Esophagus muscularis mucosa (tissue), 4 donors: ENCODE data around the gene DOCK8. TPM values are rescaled to one million over a fixed set of nuclear protein-coding genes. Genes with fewer than 3 reads are reported as not detected.

Source experiments
- DNase-seq: peaks from one replicate; pipeline ENCODE4 v3.0.0-alpha.2; 2017; ENCODE audit errors: extremely low spot score
- H3K27ac ChIP-seq, 4 donors: fragments of 200-600 bp; sonication (generic); replicated peaks in 1 of 4; 1 replicate in 3 of 4; 2 replicates in 1 of 4; pipeline ENCODE4 v1.5.1; 2016 to 2019; ENCODE audit warnings: mild to moderate bottlenecking in 1 of 4
- H3K27me3 ChIP-seq, 4 donors: fragments of 200-600 bp; sonication (generic); one replicate each; pipeline versions ENCODE4 v1.5.1 to v1.6.0; 2016 to 2019
- H3K36me3 ChIP-seq, 4 donors: fragments of 200-600 bp; sonication (generic); one replicate each; pipeline ENCODE4 v1.5.1; 2016 to 2019
- H3K4me1 ChIP-seq, 4 donors: fragments of 200-600 bp; sonication (generic); one replicate each; pipeline ENCODE4 v1.5.1; 2016 to 2019
- H3K4me3 ChIP-seq, 4 donors: fragments of 200-600 bp; sonication (generic); 1 replicate in 2 of 4; 2 replicates in 2 of 4; pipeline ENCODE4 v1.5.1; 2016 to 2019; ENCODE audit warnings: mild to moderate bottlenecking in 4 of 4, moderate library complexity in 1 of 4
- H3K9me3 ChIP-seq, 4 donors: fragments of 200-600 bp; sonication (generic); 1 replicate in 3 of 4; 2 replicates in 1 of 4; pipeline ENCODE4 v1.5.1; 2016 to 2019
- EP300 ChIP-seq: sonication (generic); formaldehyde crosslinking; IDR thresholded peaks from one replicate; pipeline ENCODE4 v1.6.1; 2017; ENCODE audit warnings: antibody characterized with exemption
- POLR2A ChIP-seq: fragments of 450-650 bp; IDR thresholded peaks from one replicate; pipeline ENCODE4 v1.6.1; 2017; ENCODE audit warnings: antibody characterized with exemption, moderate library complexity, mild to moderate bottlenecking, low read depth
- POLR2AphosphoS5 ChIP-seq, 2 donors: sonication (generic); formaldehyde crosslinking; IDR thresholded peaks; one replicate each; pipeline ENCODE4 v1.6.1; 2017; ENCODE audit warnings: antibody characterized with exemption in 2 of 2
- WGBS: methylation state at CpG from one replicate; pipeline ENCODE4 v1.1.5; 2018; 5-methylcytosine and 5-hydroxymethylcytosine counted together
- intact Hi-C: fragments of 100-400 bp; cut with DNase I; formaldehyde crosslinking; loops from one replicate; pipeline ENCODE4 v1.15.1; 2023
- total RNA-seq, 4 donors: library from RNA; depleted of rRNA; stranded (reverse); fragments of >200 nt; gene quantifications; one replicate each; pipeline versions ENCODE4 v1.1.0 to v1.2.1, GENCODE V29; 2016
- TF ChIP-seq, protein P1 (sequence below), 3 experiments: fragments of 200-600 bp in 2 of 3; fragments of 450-650 bp in 1 of 3; sonication (generic) in 2 of 3; IDR thresholded peaks; one replicate each; pipeline ENCODE4 v1.5.1; 2017 to 2019; ENCODE audit warnings: antibody characterized with exemption in 3 of 3, mild to moderate bottlenecking in 2 of 3, moderate library complexity in 1 of 3

The DOCK8 gene
- total RNA-seq, 4 donors from 2014 or later = 45.1 to 72.8 (median 48.8) TPM

DNA sequence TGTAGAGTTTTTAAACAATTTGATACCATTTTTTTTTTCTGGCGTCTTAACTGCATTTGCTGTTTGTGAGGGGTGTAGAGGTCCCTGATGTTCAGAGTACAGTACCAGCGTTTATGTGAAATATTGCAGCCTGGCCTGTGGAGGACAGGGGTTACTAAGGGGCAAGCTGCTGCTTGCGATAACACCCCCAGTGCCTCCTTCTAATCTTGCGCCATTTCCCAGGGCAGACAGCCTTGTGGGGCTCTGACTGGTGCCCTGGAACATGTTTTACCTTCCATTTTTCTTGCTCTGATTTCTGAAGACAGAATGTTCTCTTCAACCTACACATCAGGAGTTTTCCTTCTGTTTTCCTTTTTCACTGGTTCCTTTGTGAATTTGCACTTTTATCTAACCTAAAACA, 142.9 kb downstream of the DOCK8 start:
- no peak for TF ChIP-seq EP300
- TF ChIP-seq, protein P1, sequence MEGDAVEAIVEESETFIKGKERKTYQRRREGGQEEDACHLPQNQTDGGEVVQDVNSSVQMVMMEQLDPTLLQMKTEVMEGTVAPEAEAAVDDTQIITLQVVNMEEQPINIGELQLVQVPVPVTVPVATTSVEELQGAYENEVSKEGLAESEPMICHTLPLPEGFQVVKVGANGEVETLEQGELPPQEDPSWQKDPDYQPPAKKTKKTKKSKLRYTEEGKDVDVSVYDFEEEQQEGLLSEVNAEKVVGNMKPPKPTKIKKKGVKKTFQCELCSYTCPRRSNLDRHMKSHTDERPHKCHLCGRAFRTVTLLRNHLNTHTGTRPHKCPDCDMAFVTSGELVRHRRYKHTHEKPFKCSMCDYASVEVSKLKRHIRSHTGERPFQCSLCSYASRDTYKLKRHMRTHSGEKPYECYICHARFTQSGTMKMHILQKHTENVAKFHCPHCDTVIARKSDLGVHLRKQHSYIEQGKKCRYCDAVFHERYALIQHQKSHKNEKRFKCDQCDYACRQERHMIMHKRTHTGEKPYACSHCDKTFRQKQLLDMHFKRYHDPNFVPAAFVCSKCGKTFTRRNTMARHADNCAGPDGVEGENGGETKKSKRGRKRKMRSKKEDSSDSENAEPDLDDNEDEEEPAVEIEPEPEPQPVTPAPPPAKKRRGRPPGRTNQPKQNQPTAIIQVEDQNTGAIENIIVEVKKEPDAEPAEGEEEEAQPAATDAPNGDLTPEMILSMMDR (IDR thresholded peaks at IDR 0.05) = no peak
- TF ChIP-seq POLR2AphosphoS5 (IDR thresholded peaks at IDR 0.05) = no peak
- no peak for TF ChIP-seq POLR2A
- Histone ChIP-seq H3K36me3 (peaks cover 0 to 10% (median 2%) of the 10 kb centered on the region in 4 donors), H3K27ac (no peak overlapping the region), H3K9me3 (no peaks in the 10 kb centered on the region), H3K4me1 (peaks cover 0 to 17% (median 15%) of the 10 kb centered on the region in 4 donors), H3K27me3 (no peaks in the 10 kb centered on the region), H3K4me3 (no peak overlapping the region)
- intact Hi-C loops = no loop called here
- no peak for DNase-seq
- WGBS = 77% methylated on average over 4 of the region's 4 CpGs

DNA sequence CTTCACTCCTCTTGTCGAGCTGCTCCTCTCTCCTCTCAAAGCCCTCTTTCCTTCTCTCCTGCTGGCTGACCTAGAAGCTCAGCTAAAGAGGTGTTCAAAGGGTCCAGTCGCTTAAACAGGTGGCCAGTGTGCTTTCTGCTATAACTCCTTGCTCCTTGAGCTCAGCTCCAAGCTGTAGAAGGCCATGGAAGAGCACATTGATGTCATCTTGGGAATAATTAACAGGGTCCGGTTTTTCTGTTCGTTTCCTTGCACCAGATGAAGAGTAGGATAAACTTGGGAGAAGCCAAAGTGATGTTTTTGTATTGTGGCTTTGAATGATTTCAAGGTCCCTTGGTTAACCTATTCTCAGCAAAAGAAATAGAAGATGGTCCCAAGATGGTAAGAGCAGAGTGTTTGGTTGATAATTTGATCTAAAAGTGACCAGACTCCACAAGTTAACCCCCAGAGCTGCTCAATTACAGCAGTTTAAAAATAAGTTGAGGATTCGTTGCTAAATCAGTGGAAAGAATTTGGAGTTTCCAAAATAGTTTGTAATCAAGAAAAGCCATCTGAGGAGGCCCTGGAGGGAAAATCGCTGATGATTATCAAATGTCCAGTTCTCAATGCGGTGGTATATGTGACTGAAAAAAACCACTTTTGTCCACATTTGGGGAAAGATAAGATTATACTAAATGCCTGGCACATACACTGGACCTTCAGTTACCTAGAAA, 148.1 kb downstream of the DOCK8 start:
- no peaks in the 10 kb centered on the region for H3K9me3 ChIP-seq
- H3K36me3 ChIP-seq = peaks cover 0 to 32% (median 10%) of the 10 kb centered on the region in 4 donors
- TF ChIP-seq, protein P1 (IDR thresholded peaks at IDR 0.05) = no peak
- TF ChIP-seq EP300 = no peak
- no peak for TF ChIP-seq POLR2AphosphoS5 (IDR thresholded peaks at IDR 0.05)
- TF ChIP-seq POLR2A = no peak
- 76% methylated on average over 7 of the region's 7 CpGs for WGBS
- H3K4me3 ChIP-seq = no peak overlapping the region
- H3K27me3 ChIP-seq = no peaks in the 10 kb centered on the region
- H3K4me1 ChIP-seq = no peaks in the 10 kb centered on the region
- DNase-seq = no peak
- H3K27ac ChIP-seq = no peak overlapping the region
- intact Hi-C loops = no loop called here

DNA sequence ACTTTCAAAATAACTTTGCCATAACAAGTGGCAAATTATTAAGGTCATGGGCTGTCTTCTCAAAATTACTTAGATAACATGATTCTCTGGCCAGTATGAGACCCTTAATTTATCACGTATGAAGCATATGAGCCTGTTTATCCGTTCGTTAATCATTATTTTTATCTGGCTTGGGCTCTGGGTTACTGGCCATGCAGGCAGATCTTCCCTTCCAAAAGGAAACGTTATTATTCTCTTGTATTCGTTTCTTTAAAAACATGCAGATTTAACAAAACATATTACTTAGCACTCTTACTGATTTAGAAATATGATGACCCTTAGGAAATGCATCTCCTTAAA, 148.6 kb downstream of the DOCK8 start:
- no peak overlapping the region for H3K27ac ChIP-seq
- no peaks in the 10 kb centered on the region for H3K4me1 ChIP-seq
- intact Hi-C loops = no loop called here
- no peak for TF ChIP-seq EP300
- TF ChIP-seq POLR2A = no peak
- TF ChIP-seq, protein P1 (IDR thresholded peaks at IDR 0.05) = no peak
- TF ChIP-seq POLR2AphosphoS5 (IDR thresholded peaks at IDR 0.05) = no peak
- no peaks in the 10 kb centered on the region for H3K9me3 ChIP-seq
- H3K36me3 ChIP-seq = peaks cover 0 to 38% (median 12%) of the 10 kb centered on the region in 4 donors
- WGBS = 74% methylated on average over 5 of the region's 5 CpGs
- no peaks in the 10 kb centered on the region for H3K27me3 ChIP-seq
- H3K4me3 ChIP-seq = no peak overlapping the region
- no peak for DNase-seq

DNA sequence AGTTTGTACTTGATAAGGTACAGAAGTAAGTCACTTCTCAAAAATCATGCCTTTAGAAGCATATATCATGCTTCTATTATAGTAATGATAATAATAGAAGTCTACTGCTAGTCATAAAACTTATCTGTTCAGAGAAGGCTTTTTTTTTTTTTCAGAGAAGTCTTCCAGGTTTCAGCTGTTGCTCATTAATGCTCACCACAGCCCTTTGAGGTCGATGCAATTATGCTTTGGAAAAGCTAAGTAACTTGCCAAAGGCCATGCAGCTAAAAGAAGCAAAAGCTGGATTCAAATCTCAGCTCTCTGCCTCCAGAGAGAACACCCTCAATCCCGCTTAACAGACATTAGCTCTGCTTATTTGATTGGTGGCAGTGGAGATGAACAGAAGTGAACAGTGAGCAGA, 150.8 kb downstream of the DOCK8 start:
- DNase-seq = no peak
- no peak overlapping the region for H3K4me3 ChIP-seq
- no peaks in the 10 kb centered on the region for H3K4me1 ChIP-seq
- H3K27me3 ChIP-seq = no peaks in the 10 kb centered on the region
- no peaks in the 10 kb centered on the region for H3K9me3 ChIP-seq
- intact Hi-C loops = no loop called here
- TF ChIP-seq POLR2AphosphoS5 (IDR thresholded peaks at IDR 0.05) (no peak), POLR2A (no peak), EP300 (no peak)
- TF ChIP-seq, protein P1 (IDR thresholded peaks at IDR 0.05) = no peak
- H3K27ac ChIP-seq = no peak overlapping the region
- 57% methylated on average over 2 of the region's 2 CpGs for WGBS
- H3K36me3 ChIP-seq = peaks cover 0 to 60% (median 26%) of the 10 kb centered on the region in 4 donors

DNA sequence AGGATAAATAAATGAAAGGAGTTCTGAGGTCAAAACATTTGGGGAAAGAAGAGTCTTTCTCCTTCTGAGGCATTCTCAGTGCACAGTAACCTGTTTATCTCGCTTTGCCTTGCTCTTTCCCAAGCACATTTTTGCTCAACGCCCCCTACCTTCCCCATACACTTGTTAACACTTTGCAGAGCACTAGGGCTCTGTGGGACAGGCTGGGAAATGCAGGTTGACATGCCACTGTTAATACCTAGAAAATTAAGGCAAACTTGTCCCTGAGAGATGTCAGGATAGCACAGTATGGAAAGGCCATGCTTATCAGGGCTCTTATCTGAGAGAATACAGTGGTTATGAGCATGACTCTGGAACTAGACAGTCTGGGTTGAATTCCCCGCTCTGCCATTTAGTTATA, 152.0 kb downstream of the DOCK8 start:
- Histone ChIP-seq H3K4me1 (no peaks in the 10 kb centered on the region), H3K27me3 (no peaks in the 10 kb centered on the region), H3K27ac (no peak overlapping the region), H3K4me3 (no peak overlapping the region), H3K9me3 (no peaks in the 10 kb centered on the region), H3K36me3 (peaks cover 0 to 62% (median 36%) of the 10 kb centered on the region in 4 donors)
- intact Hi-C loops = no loop called here
- DNase-seq = no peak
- 86% methylated on average over 3 of the region's 3 CpGs for WGBS
- TF ChIP-seq, protein P1 (IDR thresholded peaks at IDR 0.05) = no peak
